ENCODE results near the gene SMAD3. TPM values are rescaled to one million over a fixed set of nuclear protein-coding genes. Genes with fewer than 3 reads are reported as not detected.

Gene SMAD3
- total and polyA plus RNA-seq, 2 of the 4 experiments (the other 2 are of a cell fraction), result 71.0 to 177 TPM

DNA sequence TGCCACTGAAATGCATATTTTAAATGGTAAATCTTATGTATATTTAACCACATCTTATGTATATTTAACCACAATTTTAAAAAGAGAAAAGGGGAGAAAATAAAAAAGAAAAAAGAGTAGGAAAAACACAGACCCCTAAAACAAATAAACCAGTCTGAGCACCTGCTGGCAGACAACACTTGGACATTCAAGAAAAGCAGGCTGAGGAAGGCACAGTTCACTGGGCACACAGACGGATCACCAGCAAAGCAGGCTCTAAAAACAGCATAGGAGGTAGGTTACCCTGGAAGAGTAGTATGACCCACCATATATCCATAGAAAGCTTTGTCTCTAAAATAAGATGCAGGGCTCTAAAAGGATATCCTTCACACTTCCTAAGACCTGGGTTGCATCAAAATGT, 162.0 kb downstream of the SMAD3 start:
- Histone ChIP-seq H2AK9ac (replicated peaks; ENCODE audit: low read depth, low read length, poor library complexity) (no peak overlapping the region), H3K27me3 (ENCODE audit: control insufficient read depth, insufficient read depth, low read length) (no peaks in the 10 kb centered on the region), H2AK5ac (ENCODE audit: low read depth, low read length) (no peak overlapping the region), H3K4me1 (ENCODE audit: control insufficient read depth, insufficient read depth, low read length) (peaks cover 8% of the 10 kb centered on the region), H4K8ac (ENCODE audit: low read depth in 2 of 2, low read length in 2 of 2) (no peak overlapping the region), H2BK15ac (ENCODE audit: low read depth, low read length) (no peak overlapping the region), H3K4me2 (ENCODE audit: low read depth, low read length) (no peak overlapping the region), H3K9me1 (ENCODE audit: insufficient read depth, low read length) (peaks cover 2% of the 10 kb centered on the region; the same call in 1 of the 2 replicates), H3K27ac (ENCODE audit: insufficient read depth, low read length) (no peak overlapping the region), H2BK120ac (ENCODE audit: low read depth, low read length) (no peak overlapping the region), H3K4ac (ENCODE audit: low read depth, low read length) (no peak overlapping the region), H3K4me3 (ENCODE audit: insufficient read depth, low read depth, low read length) (no peak overlapping the region), H3K9me3 (ENCODE audit: control insufficient read depth, insufficient read depth, low read length) (no peaks in the 10 kb centered on the region), H3K9ac (ENCODE audit: low read depth, low read length) (no peak overlapping the region), H4K20me1 (ENCODE audit: insufficient read depth, low read length) (no peaks in the 10 kb centered on the region), H2BK5ac (ENCODE audit: low read depth, low read length, poor library complexity, severe bottlenecking) (no peak overlapping the region), H3K23ac (ENCODE audit: low read depth, low read length) (peak overlapping the region; percentile 31; the same call in 1 of the 2 replicates), H2AFZ (replicated peaks; ENCODE audit: low read length, poor library complexity) (no peak overlapping the region), H3K36me3 (ENCODE audit: control insufficient read depth, insufficient read depth, low read length) (peaks cover 9% of the 10 kb centered on the region), H4K91ac (ENCODE audit: insufficient read depth, low read depth, low read length) (no peak overlapping the region), H4K5ac (ENCODE audit: low read depth, low read length) (no peak overlapping the region), H3K79me1 (ENCODE audit: low read depth in 1 of 2, low read length in 2 of 2) (peaks cover 18 to 41% of the 10 kb centered on the region in 2 experiments), H3K14ac (replicated peaks; ENCODE audit: low read depth, low read length) (no peak overlapping the region), H2BK20ac (ENCODE audit: low read depth, low read length) (no peak overlapping the region), H3K18ac (ENCODE audit: low read depth, low read length) (no peak overlapping the region), H3K56ac (ENCODE audit: extremely low read depth, insufficient read depth, low read length) (no peak overlapping the region)
- in situ Hi-C loops (cut with MboI; ENCODE audit: low sequenced_read_pairs), result no loop called here
- WGBS, 2 experiments (ENCODE audit: extremely low coverage in 2 of 2, insufficient read length in 1 of 2), result no CpG with 5 or more reads among the region's 1 CpG
- dilution Hi-C loops (cut with HindIII; ENCODE audit: low sequenced_read_pairs, unreplicated experiment), result no loop called here
- intact Hi-C loops (cut with micrococcal nuclease), result no loop called here
- ATAC-seq (ENCODE audit: low read depth) (no peak), DNase-seq (no peak)
- TF ChIP-seq RAD21 (IDR thresholded peaks at IDR 0.05; ENCODE audit: low read length) (no peak), SMC3 (IDR thresholded peaks at IDR 0.05; ENCODE audit: low read depth, low read length) (no peak), MXI1 (IDR thresholded peaks at IDR 0.05; ENCODE audit: borderline replicate concordance, low read depth, low read length) (no peak), NFE2L2 (IDR thresholded peaks at IDR 0.05; ENCODE audit: low read depth, low read length) (no peak), MAFK (IDR thresholded peaks at IDR 0.05; ENCODE audit: low read depth, low read length) (no peak), BHLHE40 (IDR thresholded peaks at IDR 0.05; ENCODE audit: low read depth, low read length) (no peak), CHD1 (IDR thresholded peaks at IDR 0.05; ENCODE audit: low read depth, low read length) (no peak), CEBPB (IDR thresholded peaks at IDR 0.05; ENCODE audit: low read depth, low read length) (no peak), FOS (IDR thresholded peaks at IDR 0.05; ENCODE audit: low read depth, low read length) (no peak)
- TF ChIP-seq, protein P1, sequence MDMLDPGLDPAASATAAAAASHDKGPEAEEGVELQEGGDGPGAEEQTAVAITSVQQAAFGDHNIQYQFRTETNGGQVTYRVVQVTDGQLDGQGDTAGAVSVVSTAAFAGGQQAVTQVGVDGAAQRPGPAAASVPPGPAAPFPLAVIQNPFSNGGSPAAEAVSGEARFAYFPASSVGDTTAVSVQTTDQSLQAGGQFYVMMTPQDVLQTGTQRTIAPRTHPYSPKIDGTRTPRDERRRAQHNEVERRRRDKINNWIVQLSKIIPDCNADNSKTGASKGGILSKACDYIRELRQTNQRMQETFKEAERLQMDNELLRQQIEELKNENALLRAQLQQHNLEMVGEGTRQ (IDR thresholded peaks at IDR 0.05; ENCODE audit: low read depth, low read length), result no peak
- TF ChIP-seq, protein P2, sequence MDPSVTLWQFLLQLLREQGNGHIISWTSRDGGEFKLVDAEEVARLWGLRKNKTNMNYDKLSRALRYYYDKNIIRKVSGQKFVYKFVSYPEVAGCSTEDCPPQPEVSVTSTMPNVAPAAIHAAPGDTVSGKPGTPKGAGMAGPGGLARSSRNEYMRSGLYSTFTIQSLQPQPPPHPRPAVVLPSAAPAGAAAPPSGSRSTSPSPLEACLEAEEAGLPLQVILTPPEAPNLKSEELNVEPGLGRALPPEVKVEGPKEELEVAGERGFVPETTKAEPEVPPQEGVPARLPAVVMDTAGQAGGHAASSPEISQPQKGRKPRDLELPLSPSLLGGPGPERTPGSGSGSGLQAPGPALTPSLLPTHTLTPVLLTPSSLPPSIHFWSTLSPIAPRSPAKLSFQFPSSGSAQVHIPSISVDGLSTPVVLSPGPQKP (IDR thresholded peaks at IDR 0.05; ENCODE audit: borderline replicate concordance, low read depth, low read length), result no peak
- TF ChIP-seq, protein P3, sequence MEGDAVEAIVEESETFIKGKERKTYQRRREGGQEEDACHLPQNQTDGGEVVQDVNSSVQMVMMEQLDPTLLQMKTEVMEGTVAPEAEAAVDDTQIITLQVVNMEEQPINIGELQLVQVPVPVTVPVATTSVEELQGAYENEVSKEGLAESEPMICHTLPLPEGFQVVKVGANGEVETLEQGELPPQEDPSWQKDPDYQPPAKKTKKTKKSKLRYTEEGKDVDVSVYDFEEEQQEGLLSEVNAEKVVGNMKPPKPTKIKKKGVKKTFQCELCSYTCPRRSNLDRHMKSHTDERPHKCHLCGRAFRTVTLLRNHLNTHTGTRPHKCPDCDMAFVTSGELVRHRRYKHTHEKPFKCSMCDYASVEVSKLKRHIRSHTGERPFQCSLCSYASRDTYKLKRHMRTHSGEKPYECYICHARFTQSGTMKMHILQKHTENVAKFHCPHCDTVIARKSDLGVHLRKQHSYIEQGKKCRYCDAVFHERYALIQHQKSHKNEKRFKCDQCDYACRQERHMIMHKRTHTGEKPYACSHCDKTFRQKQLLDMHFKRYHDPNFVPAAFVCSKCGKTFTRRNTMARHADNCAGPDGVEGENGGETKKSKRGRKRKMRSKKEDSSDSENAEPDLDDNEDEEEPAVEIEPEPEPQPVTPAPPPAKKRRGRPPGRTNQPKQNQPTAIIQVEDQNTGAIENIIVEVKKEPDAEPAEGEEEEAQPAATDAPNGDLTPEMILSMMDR (conservative IDR thresholded peaks at IDR 0.05; ENCODE audit: low read depth, low read length), result no peak
- no TSS peak for BruUV-seq (replicated peaks)
- CTCF ChIA-PET, result interaction anchor here (0.5 kb wide), 1 partner anchor 76 kb away, joined by 3 read pairs; no protein-coding TSS in a partner anchor
- POLR2A ChIA-PET (ENCODE audit: unreplicated experiment), result no interaction called here
